Esophagus (tissue), 2 donors: ENCODE measurements around the gene NECTIN1. TPM values are rescaled to one million over a fixed set of nuclear protein-coding genes. Genes with fewer than 3 reads are reported as not detected.

Experiments
- H3K27ac ChIP-seq, 2 donors: one replicate each; pipeline ENCODE4 v1.5.1; 2013; ENCODE audit warnings: low read depth in 2 of 2, mild to moderate bottlenecking in 2 of 2, inconsistent platforms in 1 of 2, low read length in 1 of 2, moderate library complexity in 1 of 2
- H3K27me3 ChIP-seq, 2 donors: one replicate each; pipeline ENCODE4 v1.6.1; 2013; ENCODE audit warnings: low read length in 2 of 2, control low read depth in 1 of 2, mild to moderate bottlenecking in 1 of 2; ENCODE audit not compliant: insufficient read depth in 2 of 2, control insufficient read depth in 1 of 2
- H3K36me3 ChIP-seq, 2 donors: one replicate each; pipeline ENCODE4 v1.6.1; 2013; ENCODE audit warnings: low read length in 1 of 2; ENCODE audit not compliant: control insufficient read depth in 2 of 2, insufficient read depth in 2 of 2
- H3K4me1 ChIP-seq, 2 donors: one replicate each; pipeline ENCODE4 v1.6.1; 2013; ENCODE audit warnings: low read length in 1 of 2; ENCODE audit not compliant: control insufficient read depth in 2 of 2, insufficient read depth in 2 of 2
- H3K4me3 ChIP-seq, 2 donors: one replicate each; pipeline ENCODE4 v1.5.1; 2013; ENCODE audit warnings: low read length in 2 of 2, mild to moderate bottlenecking in 2 of 2, low read depth in 1 of 2, moderate library complexity in 1 of 2
- H3K9me3 ChIP-seq, 2 donors: one replicate each; pipeline ENCODE4 v1.6.1; 2013; ENCODE audit warnings: mild to moderate bottlenecking in 2 of 2, low read depth in 1 of 2, low read length in 1 of 2, moderate library complexity in 1 of 2; ENCODE audit not compliant: control insufficient read depth in 2 of 2, insufficient read depth in 1 of 2
- WGBS, 2 donors: extraction: QIAGEN DNeasy Blood & Tissue Kit; methylation state at CpG; one replicate each; pipeline ENCODE4 v1.1.7; 2013; 5-methylcytosine and 5-hydroxymethylcytosine counted together
- polyA plus RNA-seq, 2 donors: library from polyadenylated mRNA; stranded (reverse); fragments of 200-250 nt; gene quantifications; one replicate each; pipeline ENCODE4 v1.2.3, GENCODE V29; 2013
- donor health status: healthy with polysubstance abuse.
- donor health status: Bipolar disorder and iron deficiency.

Gene NECTIN1
- polyA plus RNA-seq, 2 donors, result 79.6 to 89.9 TPM

GRCh38 chr11:119726150-119726553 lies 2.8 kb downstream of the NECTIN1 start:
- no peaks in the 10 kb centered on the region for H3K9me3 ChIP-seq
- peak overlapping the region; percentile 84 to 96 for H3K4me3 ChIP-seq
- peaks cover 0 to 7% of the 10 kb centered on the region in 2 donors for H3K36me3 ChIP-seq
- H3K27me3 ChIP-seq, result no peaks in the 10 kb centered on the region
- peak overlapping the region; percentile 92 to 96 for H3K27ac ChIP-seq
- 50 to 73% methylated on average over 6 of the region's 6 CpGs for WGBS, 2 donors
- H3K4me1 ChIP-seq, result peaks cover 18 to 31% of the 10 kb centered on the region in 2 donors

- no peaks in the 10 kb centered on the region for H3K27me3 ChIP-seq
- peak overlapping the region; percentile 53 to 96 for H3K27ac ChIP-seq
- H3K4me3 ChIP-seq, result peak overlapping the region in 1 of 2 donors; percentile 96
- no peaks in the 10 kb centered on the region for H3K9me3 ChIP-seq
- 61 to 63% methylated on average over 3 of the region's 3 CpGs for WGBS, 2 donors
- peaks cover 0 to 10% of the 10 kb centered on the region in 2 donors for H3K36me3 ChIP-seq
- peaks cover 18 to 38% of the 10 kb centered on the region in 2 donors for H3K4me1 ChIP-seq
These were observed 4.0 kb downstream of the NECTIN1 start for GRCh38 chr11:119724956-119725355.

- peaks cover 20 to 42% of the 10 kb centered on the region in 2 donors for H3K4me1 ChIP-seq
These were observed 5.1 kb downstream of the NECTIN1 start for GRCh38 chr11:119723952-119724325.

GRCh38 chr11:119723243-119723951 lies 5.6 kb downstream of the NECTIN1 start:
- Histone ChIP-seq H3K27ac (peak overlapping the region in 1 of 2 donors; percentile 28), H3K27me3 (no peaks in the 10 kb centered on the region), H3K4me3 (no peak overlapping the region), H3K36me3 (peaks cover 0 to 12% of the 10 kb centered on the region in 2 donors), H3K9me3 (no peaks in the 10 kb centered on the region), H3K4me1 (peaks cover 20 to 42% of the 10 kb centered on the region in 2 donors)
- WGBS, 2 donors, result 54 to 61% methylated on average over 6 of the region's 6 CpGs

More at GRCh38 chr11:119723952-119724325, 5.1 kb downstream of the NECTIN1 start:
- H3K36me3 ChIP-seq, result peaks cover 0 to 12% of the 10 kb centered on the region in 2 donors
- no peaks in the 10 kb centered on the region for H3K27me3 ChIP-seq
- peak overlapping the region in 1 of 2 donors; percentile 12 for H3K4me3 ChIP-seq
- 55 to 62% methylated on average over 4 of the region's 4 CpGs for WGBS, 2 donors
- H3K9me3 ChIP-seq, result no peaks in the 10 kb centered on the region
- H3K27ac ChIP-seq, result peak overlapping the region; percentile 15 to 62

- peaks cover 0 to 17% of the 10 kb centered on the region in 2 donors for H3K36me3 ChIP-seq
- no peaks in the 10 kb centered on the region for H3K9me3 ChIP-seq
- H3K4me3 ChIP-seq, result no peak overlapping the region
- peaks cover 20 to 43% of the 10 kb centered on the region in 2 donors for H3K4me1 ChIP-seq
- peak overlapping the region in 1 of 2 donors; percentile 5 for H3K27ac ChIP-seq
- H3K27me3 ChIP-seq, result no peaks in the 10 kb centered on the region
- WGBS, 2 donors, result 65 to 72% methylated on average over 10 of the region's 10 CpGs
These were observed 6.7 kb downstream of the NECTIN1 start for GRCh38 chr11:119722281-119722794.

GRCh38 chr11:119721129-119722120 lies 7.6 kb downstream of the NECTIN1 start:
- H3K27ac ChIP-seq, result peak overlapping the region; percentile 1 to 82
- peaks cover 0 to 17% of the 10 kb centered on the region in 2 donors for H3K36me3 ChIP-seq
- WGBS, 2 donors, result 53 to 60% methylated on average over 12 to 13 of the region's 13 CpGs
- H3K4me3 ChIP-seq, result peak overlapping the region in 1 of 2 donors; percentile 11
- H3K27me3 ChIP-seq, result no peaks in the 10 kb centered on the region
- peaks cover 15 to 48% of the 10 kb centered on the region in 2 donors for H3K4me1 ChIP-seq
- H3K9me3 ChIP-seq, result no peaks in the 10 kb centered on the region

- peak overlapping the region; percentile 21 to 82 for H3K27ac ChIP-seq
- 56 to 63% methylated on average over 18 of the region's 18 CpGs for WGBS, 2 donors
These were observed 8.6 kb downstream of the NECTIN1 start for GRCh38 chr11:119720311-119720913.

GRCh38 chr11:119717839-119718534 lies 11.0 kb downstream of the NECTIN1 start:
- Histone ChIP-seq H3K9me3 (no peaks in the 10 kb centered on the region), H3K4me3 (no peak overlapping the region), H3K36me3 (peaks cover 0 to 14% of the 10 kb centered on the region in 2 donors), H3K27me3 (no peaks in the 10 kb centered on the region), H3K4me1 (peaks cover 21 to 58% of the 10 kb centered on the region in 2 donors), H3K27ac (peak overlapping the region in 1 of 2 donors; percentile 52)
- WGBS, 2 donors, result 74 to 80% methylated on average over 14 of the region's 14 CpGs

More at GRCh38 chr11:119720311-119720913, 8.6 kb downstream of the NECTIN1 start:
- Histone ChIP-seq H3K9me3 (no peaks in the 10 kb centered on the region), H3K36me3 (peaks cover 0 to 17% of the 10 kb centered on the region in 2 donors), H3K4me1 (peaks cover 19 to 53% of the 10 kb centered on the region in 2 donors), H3K4me3 (no peak overlapping the region), H3K27me3 (no peaks in the 10 kb centered on the region)
